PC-3 (cell line): ENCODE data around the gene RGS9.

Experiments
- CTCF ChIP-seq: fragments of 300-600 bp; sonication (generic); conservative IDR thresholded peaks from 2 replicates; pipeline ENCODE4 v1.5.1; 2017; ENCODE audit warnings: antibody characterized with exemption, low read depth, mild to moderate bottlenecking, low read length
- EZH2phosphoT487 ChIP-seq: fragments of 300-600 bp; sonication (generic); IDR thresholded peaks from 2 replicates; pipeline ENCODE4 v1.6.1; 2018; ENCODE audit warnings: mild to moderate bottlenecking, antibody characterized with exemption, low read length, borderline replicate concordance

- TF ChIP-seq CTCF (no peak), EZH2phosphoT487 (no peak)
Observed at GRCh38 chr17:65225061-65225460, 87.9 kb downstream of the RGS9 start.
